Measurements from ENCODE around the gene DHRSX.
"Not testable (repeated sequence)": the region's sequence is repeated elsewhere in the genome, so short reads cannot be mapped to it uniquely, and the experiment has no call there.

Gene DHRSX

DNA sequence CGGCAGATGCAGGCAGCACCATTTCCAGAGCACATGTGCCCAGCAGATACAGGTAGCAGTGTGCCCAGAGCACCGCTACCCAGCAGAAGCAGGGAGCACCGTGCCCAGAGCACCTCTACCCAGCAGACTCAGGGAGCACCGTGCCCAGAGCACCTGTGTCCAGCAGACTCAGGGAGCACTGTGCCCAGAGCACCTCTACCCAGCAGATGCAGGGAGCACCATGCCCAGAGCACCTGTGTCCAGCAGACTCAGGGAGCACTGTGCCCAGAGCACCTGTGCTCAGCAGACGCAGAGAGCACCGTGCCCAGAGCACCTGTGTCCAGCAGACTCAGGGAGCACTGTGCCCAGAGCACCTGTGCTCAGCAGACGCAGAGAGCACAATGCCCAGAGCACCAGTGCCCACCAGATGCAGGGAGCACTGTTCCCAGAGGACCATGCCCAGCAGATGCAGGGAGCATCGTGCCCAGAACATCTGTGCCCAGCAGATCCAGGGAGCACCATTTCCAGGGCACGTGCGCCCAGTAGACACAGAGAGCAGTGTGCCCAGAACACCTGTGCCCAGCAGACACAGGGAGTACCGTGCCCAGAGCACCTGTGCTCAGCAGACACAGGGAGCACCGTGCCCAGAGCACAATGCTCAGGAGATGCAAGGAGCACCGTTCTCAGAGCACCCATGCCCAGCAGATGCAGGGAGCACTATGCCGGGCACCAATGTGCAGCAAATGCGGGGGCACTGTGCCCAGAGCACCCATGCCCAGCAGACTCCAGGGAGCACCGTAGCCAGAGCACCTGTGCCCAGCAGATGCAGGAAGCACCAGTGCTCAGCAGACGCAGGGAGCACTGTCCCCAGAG lies 236.4 kb downstream of the DHRSX start:
- no peaks in the 10 kb centered on the region for H3K9me3 Mint-ChIP-seq
- H3K4me3 Mint-ChIP-seq, result no peak overlapping the region
- peaks cover 26% of the 10 kb centered on the region for H3K36me3 Mint-ChIP-seq (ENCODE audit: insufficient read depth)
- no peak for ATAC-seq (replicated peaks; ENCODE audit: extremely low read depth, poor library complexity, severe bottlenecking)
- no peak for DNase-seq (ENCODE audit: low spot score in 2 of 2)
- peaks cover 10% of the 10 kb centered on the region for H3K4me1 Mint-ChIP-seq
- H3K27me3 Mint-ChIP-seq, result no peaks in the 10 kb centered on the region
- H3K27ac Mint-ChIP-seq (ENCODE audit: low read depth), result no peak overlapping the region

DNA sequence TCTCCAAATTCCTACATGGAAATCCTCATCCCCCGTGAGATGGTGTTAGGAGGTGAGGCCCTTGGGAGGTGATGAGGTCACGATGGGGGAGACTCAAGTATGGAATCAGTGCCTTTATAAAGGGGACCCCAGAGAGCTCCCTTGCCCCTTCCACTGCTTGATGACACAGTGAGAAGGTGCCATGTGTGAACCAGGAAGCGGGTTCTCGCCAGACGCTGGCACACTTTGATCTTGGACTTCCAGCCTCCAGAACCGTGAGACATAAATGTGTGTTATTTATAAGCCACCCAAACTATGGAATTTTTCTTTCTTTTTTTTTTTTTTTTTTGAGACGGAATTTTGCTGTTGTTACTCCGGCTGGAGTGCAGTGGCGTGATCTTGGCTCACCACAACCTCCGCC lies 237.6 kb downstream of the DHRSX start:
- Mint-ChIP-seq H3K4me3 (no peak overlapping the region), H3K27me3 (no peaks in the 10 kb centered on the region), H3K27ac (ENCODE audit: low read depth) (no peak overlapping the region), H3K4me1 (peaks cover 10% of the 10 kb centered on the region), H3K9me3 (peaks cover 1% of the 10 kb centered on the region), H3K36me3 (ENCODE audit: insufficient read depth) (peaks cover 26% of the 10 kb centered on the region)
- peak; percentile 41 for ATAC-seq (replicated peaks; ENCODE audit: extremely low read depth, poor library complexity, severe bottlenecking)
- no peak for DNase-seq (ENCODE audit: low spot score in 2 of 2)

DNA sequence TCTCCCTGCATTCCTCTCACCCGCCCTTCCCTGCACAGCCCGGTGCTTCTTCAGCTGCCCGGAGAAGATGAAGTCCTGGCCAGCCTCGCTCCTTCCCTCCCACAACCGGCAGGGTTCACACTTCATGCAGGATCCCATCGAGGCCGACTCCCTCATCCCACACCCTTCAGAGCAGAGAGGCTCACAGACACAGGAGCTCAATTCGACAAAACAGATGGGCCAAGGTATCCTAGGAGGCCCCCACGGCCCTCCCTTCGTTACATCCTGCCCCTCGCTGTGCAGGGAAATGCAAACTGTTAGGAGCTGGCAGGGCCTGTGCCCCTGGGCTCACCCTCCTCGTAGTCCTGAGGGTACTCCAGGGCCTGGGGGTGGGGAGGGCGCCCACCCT lies 238.1 kb downstream of the DHRSX start:
- peaks cover 10% of the 10 kb centered on the region for H3K4me1 Mint-ChIP-seq
- H3K4me3 Mint-ChIP-seq, result no peak overlapping the region
- ATAC-seq (replicated peaks; ENCODE audit: extremely low read depth, poor library complexity, severe bottlenecking), result no peak
- DNase-seq (ENCODE audit: low spot score in 2 of 2), result no peak
- peaks cover 26% of the 10 kb centered on the region for H3K36me3 Mint-ChIP-seq (ENCODE audit: insufficient read depth)
- H3K27me3 Mint-ChIP-seq, result no peaks in the 10 kb centered on the region
- H3K27ac Mint-ChIP-seq (ENCODE audit: low read depth), result no peak overlapping the region
- peaks cover 6% of the 10 kb centered on the region for H3K9me3 Mint-ChIP-seq

DNA sequence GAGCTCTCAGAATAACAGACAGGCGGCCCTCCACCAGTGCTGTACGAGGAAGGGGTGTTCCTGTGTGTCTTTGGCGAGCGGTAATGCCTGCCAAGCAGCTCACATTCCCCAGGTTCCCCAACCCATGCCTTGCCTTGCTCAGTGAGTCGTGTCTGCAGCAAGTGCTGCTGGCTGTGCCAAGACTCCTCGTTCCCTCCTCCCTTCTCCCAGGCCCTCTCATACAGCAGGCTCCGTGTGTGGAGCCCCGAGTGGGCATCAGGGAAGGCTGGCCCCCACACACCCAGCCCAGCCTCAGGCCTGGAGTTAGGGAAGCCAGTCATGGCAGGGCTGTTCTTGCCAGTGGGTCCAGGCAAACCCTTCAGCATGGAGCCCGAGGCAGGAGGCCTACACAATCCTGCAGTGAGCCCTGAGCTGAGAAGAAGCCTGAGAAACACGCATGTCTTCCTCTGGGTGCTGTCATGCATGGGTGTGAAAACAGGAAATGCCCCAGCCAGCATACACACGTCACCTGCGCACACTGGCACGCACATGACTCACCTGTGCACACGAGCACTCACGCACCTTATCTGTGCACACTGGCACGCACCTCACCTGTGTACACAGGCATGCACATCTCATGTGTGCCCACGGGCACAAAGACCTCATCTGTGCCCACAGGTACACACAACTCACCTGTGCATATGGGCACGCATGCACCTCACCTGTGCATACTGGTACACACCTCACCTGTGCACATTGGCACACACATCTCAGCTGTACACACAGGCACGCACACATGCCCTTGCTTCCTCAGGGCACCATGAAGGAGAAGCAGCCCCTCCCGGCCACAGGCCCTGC lies 238.7 kb downstream of the DHRSX start:
- H3K9me3 Mint-ChIP-seq, result peaks cover 6% of the 10 kb centered on the region
- no peak overlapping the region for H3K4me3 Mint-ChIP-seq
- no peak overlapping the region for H3K27ac Mint-ChIP-seq (ENCODE audit: low read depth)
- ATAC-seq (replicated peaks; ENCODE audit: extremely low read depth, poor library complexity, severe bottlenecking), result no peak
- H3K4me1 Mint-ChIP-seq, result peaks cover 10% of the 10 kb centered on the region
- H3K27me3 Mint-ChIP-seq, result no peaks in the 10 kb centered on the region
- H3K36me3 Mint-ChIP-seq (ENCODE audit: insufficient read depth), result peaks cover 25% of the 10 kb centered on the region
- DNase-seq (ENCODE audit: low spot score in 2 of 2), result no peak

DNA sequence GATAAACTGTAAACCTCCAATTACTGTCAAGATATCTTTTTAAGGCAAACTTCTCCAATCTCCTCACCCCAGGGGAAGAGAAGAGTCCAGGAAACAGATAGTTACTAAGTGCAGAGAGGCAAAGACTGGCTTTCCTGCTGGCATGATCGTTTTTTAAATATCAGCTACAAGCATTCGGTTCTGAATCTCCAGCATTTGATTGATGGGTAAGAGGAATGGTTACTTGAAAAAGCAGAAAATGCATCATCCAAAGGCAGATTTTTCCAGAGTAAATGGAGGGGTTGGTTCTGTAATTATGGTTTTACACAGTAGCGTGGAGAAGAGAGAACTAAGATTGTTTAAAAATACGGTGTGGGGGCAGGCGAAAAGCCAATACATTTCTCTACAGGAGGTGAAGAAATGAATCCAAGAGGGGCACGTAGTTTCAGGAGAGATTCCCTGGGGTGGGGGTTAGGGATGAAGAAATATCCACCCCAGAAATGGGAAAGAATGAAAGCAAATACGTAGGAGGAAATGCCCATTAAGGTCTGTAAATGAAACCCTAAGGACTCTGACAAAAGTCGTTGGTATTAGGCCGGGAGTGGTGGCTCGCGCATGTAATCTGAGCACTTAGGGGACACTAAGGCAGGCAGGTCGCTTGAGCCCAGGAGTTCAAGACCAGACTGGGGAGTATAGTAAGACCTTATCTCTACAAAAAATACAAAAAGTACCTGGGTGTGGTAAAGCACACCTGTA lies 248.3 kb downstream of the DHRSX start:
- no peak for ATAC-seq (replicated peaks; ENCODE audit: extremely low read depth, poor library complexity, severe bottlenecking)
- H3K4me3 Mint-ChIP-seq, result no peak overlapping the region
- no peaks in the 10 kb centered on the region for H3K36me3 Mint-ChIP-seq (ENCODE audit: insufficient read depth)

DNA sequence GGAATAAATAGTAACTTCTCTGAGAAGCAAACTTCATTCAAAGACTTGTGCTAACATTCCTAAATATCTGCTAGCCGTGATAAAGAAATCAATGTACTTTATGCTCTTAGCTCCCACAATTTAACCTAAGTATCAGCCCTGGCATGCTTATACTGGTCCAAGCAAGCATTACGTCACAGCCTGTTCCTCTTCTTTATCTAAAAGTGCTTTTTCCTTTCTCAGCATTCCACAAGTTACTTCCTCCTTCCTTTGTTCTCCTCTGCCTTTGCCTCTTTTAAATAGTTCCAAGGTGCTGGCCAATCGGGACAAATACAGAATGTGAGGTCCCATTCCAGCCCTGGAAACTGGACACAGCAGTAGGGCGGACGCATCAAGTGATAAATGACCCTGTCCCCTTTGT lies 249.6 kb downstream of the DHRSX start:
- no peak for ATAC-seq (replicated peaks; ENCODE audit: extremely low read depth, poor library complexity, severe bottlenecking)
- peaks cover 15% of the 10 kb centered on the region for H3K9me3 Mint-ChIP-seq
- no peaks in the 10 kb centered on the region for H3K36me3 Mint-ChIP-seq (ENCODE audit: insufficient read depth)
- H3K4me3 Mint-ChIP-seq, result no peak overlapping the region
- H3K4me1 Mint-ChIP-seq, result no peaks in the 10 kb centered on the region
- no peak overlapping the region for H3K27ac Mint-ChIP-seq (ENCODE audit: low read depth)
- DNase-seq (ENCODE audit: low spot score in 2 of 2), result no peak
- no peaks in the 10 kb centered on the region for H3K27me3 Mint-ChIP-seq

More for the DNA sequence above, 248.3 kb downstream of the DHRSX start:
- DNase-seq (ENCODE audit: low spot score in 2 of 2), result no peak
- Mint-ChIP-seq H3K4me1 (no peaks in the 10 kb centered on the region), H3K27me3 (no peaks in the 10 kb centered on the region), H3K27ac (ENCODE audit: low read depth) (no peak overlapping the region), H3K9me3 (peaks cover 15% of the 10 kb centered on the region)

DNA sequence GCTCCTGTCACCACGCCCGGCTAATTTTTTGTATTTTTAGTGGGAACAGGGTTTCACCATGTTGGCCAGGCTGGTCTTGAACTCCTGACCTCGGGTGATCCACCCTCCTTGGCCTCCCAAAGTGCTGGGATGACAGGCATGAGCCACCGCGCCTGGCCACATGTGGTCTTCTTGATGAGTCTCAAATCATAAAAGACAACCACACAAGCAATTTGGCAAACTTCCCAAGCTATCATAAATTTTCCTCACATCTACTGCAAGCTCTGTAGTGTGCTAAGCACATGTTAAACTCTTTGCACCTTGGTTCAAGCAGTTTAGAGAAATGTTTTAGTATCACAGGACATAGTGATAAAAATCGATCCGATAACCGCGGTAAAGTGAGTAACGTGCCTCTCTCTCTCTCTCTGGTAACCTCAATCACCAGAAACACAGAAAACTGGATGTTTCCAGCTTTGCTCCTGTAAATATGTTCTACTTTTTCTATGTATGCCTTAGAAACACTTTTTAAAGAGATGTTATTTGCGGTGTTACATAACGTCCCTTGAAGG lies 256.8 kb downstream of the DHRSX start:
- Mint-ChIP-seq H3K4me1 (no peaks in the 10 kb centered on the region), H3K27ac (ENCODE audit: low read depth) (no peak overlapping the region), H3K36me3 (ENCODE audit: insufficient read depth) (peaks cover 16% of the 10 kb centered on the region), H3K27me3 (no peaks in the 10 kb centered on the region), H3K9me3 (peaks cover 12% of the 10 kb centered on the region), H3K4me3 (no peak overlapping the region)
- ATAC-seq (replicated peaks; ENCODE audit: extremely low read depth, poor library complexity, severe bottlenecking), result no peak
- DNase-seq (ENCODE audit: low spot score in 2 of 2), result no peak

DNA sequence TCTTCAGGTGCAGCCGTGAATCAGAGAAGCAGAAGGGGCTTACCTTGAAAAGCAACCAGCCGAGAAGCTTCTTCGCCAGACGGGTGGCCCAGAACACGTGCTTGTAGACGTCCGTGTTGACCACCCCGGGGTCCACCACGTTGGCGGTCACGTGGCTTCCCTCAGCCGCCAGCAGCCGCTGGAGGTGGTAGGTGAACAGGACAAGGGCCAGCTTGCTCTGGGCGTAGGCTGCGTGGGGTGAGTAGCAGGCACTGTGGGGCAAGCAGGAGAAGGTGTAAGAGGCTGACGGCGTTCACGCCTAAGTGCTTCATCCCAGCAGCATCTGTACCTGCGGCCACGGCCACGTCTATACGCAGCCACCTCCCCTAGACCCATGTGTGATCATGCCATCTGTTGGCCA lies 257.8 kb downstream of the DHRSX start:
- no peaks in the 10 kb centered on the region for H3K27me3 Mint-ChIP-seq
- DNase-seq (ENCODE audit: low spot score in 2 of 2), result no peak
- H3K9me3 Mint-ChIP-seq, result peaks cover 6% of the 10 kb centered on the region
- H3K27ac Mint-ChIP-seq (ENCODE audit: low read depth), result no peak overlapping the region
- no peaks in the 10 kb centered on the region for H3K4me1 Mint-ChIP-seq
- peaks cover 16% of the 10 kb centered on the region for H3K36me3 Mint-ChIP-seq (ENCODE audit: insufficient read depth)
- no peak for ATAC-seq (replicated peaks; ENCODE audit: extremely low read depth, poor library complexity, severe bottlenecking)
- H3K4me3 Mint-ChIP-seq, result no peak overlapping the region

DNA sequence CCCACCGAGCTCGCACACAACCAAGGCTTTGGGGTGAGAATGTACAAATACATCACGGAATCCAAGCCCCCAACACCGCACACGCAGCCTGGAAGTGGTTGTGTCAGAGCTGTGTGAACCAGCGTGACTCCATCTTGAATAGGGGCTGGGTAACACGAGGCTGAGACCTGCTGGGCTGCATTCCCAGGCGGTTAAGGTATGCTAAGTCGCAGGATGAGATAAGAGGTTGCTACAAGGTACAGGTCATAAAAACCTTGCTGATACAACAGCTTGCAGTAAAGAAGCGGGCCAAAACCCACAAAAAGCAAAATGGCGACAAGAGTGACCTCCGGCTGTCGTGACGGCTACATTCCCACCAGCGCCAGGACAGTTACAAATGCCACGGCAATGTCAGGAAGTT lies 258.4 kb downstream of the DHRSX start:
- no peaks in the 10 kb centered on the region for H3K4me1 Mint-ChIP-seq
- peaks cover 6% of the 10 kb centered on the region for H3K9me3 Mint-ChIP-seq
- H3K36me3 Mint-ChIP-seq (ENCODE audit: insufficient read depth), result peaks cover 16% of the 10 kb centered on the region
- ATAC-seq (replicated peaks; ENCODE audit: extremely low read depth, poor library complexity, severe bottlenecking) (no peak), DNase-seq (ENCODE audit: low spot score in 2 of 2) (no peak)
- H3K27me3 Mint-ChIP-seq, result no peaks in the 10 kb centered on the region
- H3K27ac Mint-ChIP-seq (ENCODE audit: low read depth), result no peak overlapping the region
- no peak overlapping the region for H3K4me3 Mint-ChIP-seq

DNA sequence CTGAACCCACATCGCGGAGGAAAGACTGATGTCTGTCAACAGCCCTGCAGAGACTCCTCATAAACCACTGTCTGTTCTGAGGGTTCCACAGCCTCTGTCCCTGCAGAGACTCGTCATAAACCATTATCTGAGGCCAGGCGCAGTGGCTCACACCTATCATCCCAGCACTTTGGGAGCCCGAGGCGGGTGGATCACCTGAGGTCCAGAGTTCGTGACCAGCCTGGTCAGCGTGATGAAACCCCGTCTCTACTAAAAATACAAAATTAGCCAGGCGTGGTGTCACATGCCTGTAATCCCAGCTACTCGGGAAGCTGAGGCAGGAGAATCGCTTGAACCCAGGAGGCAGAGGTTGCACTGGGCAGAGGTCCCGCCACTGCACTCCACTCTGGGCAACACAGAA lies 259.3 kb downstream of the DHRSX start:
- not testable (repeated sequence) for DNase-seq (ENCODE audit: low spot score in 2 of 2); H3K9me3 Mint-ChIP-seq; H3K27me3 Mint-ChIP-seq; H3K4me1 Mint-ChIP-seq; H3K27ac Mint-ChIP-seq (ENCODE audit: low read depth); ATAC-seq (replicated peaks; ENCODE audit: extremely low read depth, poor library complexity, severe bottlenecking); H3K4me3 Mint-ChIP-seq
- peaks cover 16% of the 10 kb centered on the region for H3K36me3 Mint-ChIP-seq (ENCODE audit: insufficient read depth)

DNA sequence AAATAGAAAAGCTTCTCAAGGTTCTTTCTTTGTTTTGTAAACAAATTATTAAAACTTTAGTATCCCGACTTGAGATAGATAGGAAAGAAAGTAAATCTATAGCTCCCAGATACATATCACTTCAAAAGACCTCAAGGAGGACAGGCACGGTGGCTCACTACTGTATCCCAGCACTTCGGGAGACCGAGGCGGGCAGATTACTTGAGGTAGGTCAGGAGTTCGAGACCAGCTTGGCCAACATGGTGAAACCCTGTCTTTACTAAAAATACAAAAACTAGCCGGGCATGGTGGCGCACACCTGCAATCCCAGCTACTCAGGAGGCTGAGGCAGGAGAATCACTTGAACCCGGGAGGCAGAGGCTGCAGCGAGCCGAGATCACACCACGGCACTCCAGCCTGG lies 260.0 kb downstream of the DHRSX start:
- H3K9me3 Mint-ChIP-seq; DNase-seq (ENCODE audit: low spot score in 2 of 2); H3K27ac Mint-ChIP-seq (ENCODE audit: low read depth); H3K4me3 Mint-ChIP-seq; H3K4me1 Mint-ChIP-seq; H3K27me3 Mint-ChIP-seq; ATAC-seq (replicated peaks; ENCODE audit: extremely low read depth, poor library complexity, severe bottlenecking): not testable (repeated sequence)
- peaks cover 16% of the 10 kb centered on the region for H3K36me3 Mint-ChIP-seq (ENCODE audit: insufficient read depth)

DNA sequence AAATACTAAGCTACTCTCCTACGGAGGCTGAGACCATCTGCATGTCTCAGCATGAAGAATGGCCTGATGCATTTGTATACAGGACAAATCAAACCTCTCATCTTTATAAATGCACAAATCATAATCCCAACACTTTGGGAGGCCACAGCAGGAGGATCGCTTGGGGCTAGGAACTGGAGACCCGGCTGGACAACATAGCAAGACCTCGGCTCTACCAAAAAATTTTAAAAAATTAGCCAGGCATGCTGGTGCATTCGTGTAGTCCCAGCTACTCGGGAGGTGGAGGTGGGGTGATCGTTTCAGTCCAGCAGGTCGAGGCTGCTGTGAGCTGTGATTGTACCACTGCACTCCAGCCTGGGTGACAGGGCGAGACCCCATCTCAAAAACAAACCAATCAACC lies 262.8 kb downstream of the DHRSX start:
- H3K27ac Mint-ChIP-seq (ENCODE audit: low read depth), result no peak overlapping the region
- ATAC-seq (replicated peaks; ENCODE audit: extremely low read depth, poor library complexity, severe bottlenecking) (no peak), DNase-seq (ENCODE audit: low spot score in 2 of 2) (no peak)
- no peak overlapping the region for H3K4me3 Mint-ChIP-seq
- no peaks in the 10 kb centered on the region for H3K27me3 Mint-ChIP-seq
- peaks cover 13% of the 10 kb centered on the region for H3K4me1 Mint-ChIP-seq
- H3K9me3 Mint-ChIP-seq, result peaks cover 6% of the 10 kb centered on the region
- H3K36me3 Mint-ChIP-seq (ENCODE audit: insufficient read depth), result peaks cover 16% of the 10 kb centered on the region
